SKM-1 (cell line): Measurements from ENCODE around the gene FAM171A2.
"Not testable (repeated sequence)": the region's sequence is repeated elsewhere in the genome, so short reads cannot be mapped to it uniquely, and the experiment has no call there.

Experiments used
- DNase-seq: peaks from one replicate; lab custom pipeline; 2025; ENCODE audit not compliant: unreplicated experiment; lab: John Stamatoyannopoulos, UW

The FAM171A2 gene

GRCh38 chr17:44383861-44384260, 20.2 kb upstream of the FAM171A2 start:
- no peak for DNase-seq

GRCh38 chr17:44383363-44383762, 19.7 kb upstream of the FAM171A2 start:
- DNase-seq = no peak

DNA sequence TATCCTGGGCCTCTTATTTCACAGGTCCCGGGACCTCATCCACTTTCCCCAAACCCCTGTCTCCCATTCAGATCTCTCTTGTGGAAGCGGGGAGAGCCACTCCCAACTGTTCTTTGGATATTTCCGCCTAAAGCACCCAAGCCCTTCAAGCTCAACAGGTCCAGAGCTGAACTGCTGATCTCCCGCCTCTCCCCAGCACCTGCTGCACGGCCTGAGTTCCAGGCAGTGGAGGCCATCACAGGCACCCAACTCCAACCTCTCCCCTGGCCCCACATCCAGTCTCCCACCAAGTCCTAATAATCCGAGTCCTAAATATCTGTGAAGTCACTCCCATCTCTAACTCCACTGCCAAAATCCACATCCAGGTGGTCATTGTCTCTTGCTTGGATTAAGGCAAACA, 19.3 kb upstream of the FAM171A2 start:
- DNase-seq = no peak

GRCh38 chr17:44381810-44382305, 18.2 kb upstream of the FAM171A2 start:
- DNase-seq = no peak

- DNase-seq = no peak
Observed at GRCh38 chr17:44380767-44381166, 17.1 kb upstream of the FAM171A2 start.

DNA sequence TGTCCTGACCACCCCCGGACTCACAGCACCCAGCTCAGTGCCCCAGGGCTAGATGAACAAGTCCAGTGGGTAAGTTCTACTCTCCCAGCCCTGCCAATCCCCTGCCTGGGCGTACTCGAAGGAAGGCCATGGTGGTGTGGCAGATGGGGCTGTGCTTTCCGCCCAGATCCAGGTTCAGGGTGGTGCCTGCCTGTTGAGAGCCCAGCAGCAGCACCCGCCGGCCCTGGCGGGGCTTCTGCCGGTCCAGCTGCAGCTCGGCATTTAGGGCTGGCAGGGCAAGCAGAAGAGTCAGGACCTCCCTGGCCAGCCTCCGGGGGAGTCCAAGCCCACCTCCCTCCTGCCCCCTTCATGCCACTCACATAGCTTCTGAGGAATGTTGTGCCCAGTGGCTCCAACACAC, 16.2 kb upstream of the FAM171A2 start:
- no peak for DNase-seq

- DNase-seq = no peak
Observed at GRCh38 chr17:44378171-44378705, 14.6 kb upstream of the FAM171A2 start.

DNA sequence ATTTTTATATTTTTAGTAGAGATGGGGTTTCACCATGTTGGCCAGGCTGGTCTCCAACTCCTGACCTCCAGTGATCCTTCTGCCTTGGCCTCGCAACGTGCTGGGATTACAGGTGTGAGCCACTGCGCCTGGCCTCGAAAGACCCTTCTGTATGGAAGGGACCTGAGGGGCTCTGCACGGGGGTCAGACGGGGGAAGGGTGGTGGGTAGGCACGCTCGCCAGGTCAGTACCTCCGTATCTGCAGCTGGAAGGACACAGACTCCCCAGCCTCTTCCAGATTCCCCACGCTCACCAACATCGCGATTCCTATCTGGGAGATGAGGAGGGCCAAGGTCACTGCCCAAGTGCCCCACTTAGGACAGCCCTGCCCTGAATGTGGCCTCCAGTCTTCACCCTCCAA, 13.1 kb upstream of the FAM171A2 start:
- DNase-seq = no peak

DNA sequence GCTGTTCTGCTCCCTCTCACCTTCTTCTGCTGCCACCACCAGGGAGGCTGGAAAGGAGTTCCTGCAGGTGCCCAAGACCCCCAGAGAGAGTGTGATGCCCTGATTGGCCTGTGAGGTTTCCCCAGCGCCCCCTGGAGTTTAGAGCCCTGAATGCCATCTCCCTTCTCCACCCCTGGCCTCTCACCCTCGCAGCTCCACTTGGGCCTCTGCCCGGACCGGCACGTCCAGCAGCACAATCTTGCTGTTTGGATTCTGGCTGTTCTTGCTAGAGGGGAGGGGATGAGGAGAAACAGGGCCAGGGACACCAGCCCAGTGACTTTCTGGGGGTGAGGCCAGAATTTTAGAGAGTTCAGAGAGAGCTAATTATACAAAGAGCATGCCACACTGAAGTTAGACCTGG, 12.5 kb upstream of the FAM171A2 start:
- DNase-seq = peak; percentile 18

DNA sequence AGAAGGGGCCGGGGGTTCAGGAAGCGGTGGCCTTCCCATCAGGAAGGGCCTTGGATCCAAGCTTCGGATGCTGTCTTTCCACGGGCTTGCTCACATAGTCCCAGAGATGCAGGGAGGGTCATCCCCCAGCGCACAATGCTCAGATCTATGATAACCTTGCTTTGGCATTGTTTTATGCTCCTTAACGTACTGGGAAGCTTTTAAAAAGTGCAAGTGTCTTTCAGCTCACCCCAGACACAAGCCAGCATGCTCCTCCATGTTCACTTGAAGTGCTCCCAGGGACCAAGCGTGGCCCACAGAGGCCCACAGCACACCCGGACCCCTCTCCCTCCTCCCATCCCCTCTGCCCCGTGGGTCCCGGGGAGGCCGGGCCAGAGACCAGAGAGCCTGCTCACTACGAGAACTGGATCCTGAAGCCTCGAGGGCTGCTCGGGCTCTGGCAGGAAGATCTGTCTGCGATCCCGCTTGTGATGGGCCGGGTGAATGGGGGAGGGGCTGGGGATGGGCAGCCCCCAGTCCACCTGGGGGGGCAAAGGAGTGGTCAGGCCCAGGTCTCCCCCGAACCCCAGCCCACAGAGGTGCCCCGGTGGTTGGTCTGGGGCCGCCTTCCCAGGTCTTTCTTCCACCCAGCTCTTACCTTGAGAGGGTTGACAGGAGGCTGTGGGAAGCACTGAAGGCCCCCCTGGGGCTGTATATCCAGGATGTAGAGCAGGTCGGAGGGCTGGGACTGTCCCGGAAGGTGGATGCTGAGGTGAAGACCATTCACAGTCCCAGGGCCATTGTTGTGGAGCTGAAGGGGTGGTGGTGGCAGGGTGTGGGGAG, 11.8 kb upstream of the FAM171A2 start:
- no peak for DNase-seq

DNA sequence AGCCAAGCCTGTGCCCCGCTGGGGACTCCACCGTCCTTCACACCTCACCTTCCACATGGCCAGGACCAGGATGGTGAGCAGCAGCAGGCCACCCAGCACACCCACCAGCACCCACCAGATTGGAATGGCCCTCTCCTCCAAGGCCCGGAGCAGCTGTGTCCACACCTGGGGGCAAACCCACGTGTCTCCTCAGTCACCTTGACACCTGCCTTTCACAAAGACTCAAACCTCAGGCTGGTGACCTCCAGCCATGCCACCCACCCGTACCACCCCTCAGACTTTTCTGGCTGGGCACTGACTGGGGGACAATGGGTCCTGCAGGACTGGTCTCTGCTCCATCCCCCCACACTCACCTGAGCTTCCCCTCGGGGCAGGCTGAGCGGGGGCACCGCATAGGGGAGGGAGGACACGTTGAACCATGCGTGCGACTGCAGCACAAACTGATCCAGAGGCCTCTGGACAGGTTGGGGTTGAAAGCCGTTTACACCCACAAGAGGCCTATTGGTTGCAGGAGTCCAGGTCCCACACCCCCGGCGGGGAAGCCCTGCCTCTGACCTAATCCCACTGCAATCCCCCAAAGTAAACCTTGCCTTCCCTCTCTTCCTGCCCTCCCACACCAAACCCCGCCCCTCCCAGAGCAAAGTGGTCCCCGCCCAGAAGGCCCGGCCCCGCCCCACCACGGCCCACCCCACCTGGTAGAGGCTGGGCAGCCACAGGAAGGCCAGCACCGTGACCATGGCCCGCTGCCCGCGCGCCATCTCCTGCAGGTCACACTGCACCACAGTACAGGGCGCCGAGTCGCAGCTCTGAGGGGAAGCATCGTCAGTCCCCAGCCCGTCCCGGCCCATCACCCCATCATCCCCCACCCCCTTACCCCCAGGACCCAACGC, 10.9 kb upstream of the FAM171A2 start:
- DNase-seq = no peak

- DNase-seq = no peak
Observed at GRCh38 chr17:44372036-44372435, 8.4 kb upstream of the FAM171A2 start.

GRCh38 chr17:44369414-44370023, 5.9 kb upstream of the FAM171A2 start:
- DNase-seq = not testable (repeated sequence)

DNA sequence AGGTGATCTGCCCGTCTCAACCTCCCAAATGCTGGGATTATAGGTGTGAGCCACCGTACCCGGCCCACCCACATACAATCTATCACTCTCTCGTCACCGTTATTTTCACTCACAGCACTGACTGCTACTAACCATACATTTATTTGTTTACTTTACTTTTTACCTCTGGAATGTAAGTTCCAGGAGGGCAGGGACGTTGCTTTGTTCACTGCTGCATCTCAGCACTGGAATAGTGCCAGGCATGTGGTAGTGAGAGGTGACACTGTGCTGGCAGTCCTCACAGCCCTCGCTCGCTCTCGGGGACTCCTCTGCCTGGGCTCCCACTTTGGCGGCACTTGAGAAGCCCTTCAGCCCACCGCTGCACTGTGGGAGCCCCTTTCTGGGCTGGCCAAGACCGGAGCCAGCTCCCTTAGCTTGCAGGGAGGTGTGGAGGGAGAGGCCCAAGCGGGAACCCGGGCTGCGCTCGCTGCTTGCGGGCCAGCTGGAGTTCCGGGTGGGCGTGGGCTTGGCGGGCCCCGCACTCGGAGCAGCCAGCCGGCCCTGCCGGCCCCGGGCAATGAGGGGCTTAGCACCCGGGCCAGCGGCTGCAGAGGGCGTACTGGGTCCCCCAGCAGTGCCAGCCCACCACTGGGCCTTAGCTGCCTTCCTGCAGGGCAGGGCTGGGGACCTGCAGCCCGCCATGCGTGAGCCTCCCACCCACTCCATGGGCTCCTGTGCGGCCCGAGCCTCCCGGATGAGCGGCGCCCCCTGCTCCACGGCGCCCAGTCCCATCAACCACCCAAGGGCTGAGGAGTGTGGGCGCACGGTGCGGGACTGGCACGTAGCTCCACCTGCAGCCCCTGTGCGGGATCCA, 5.0 kb upstream of the FAM171A2 start:
- DNase-seq = not testable (repeated sequence)

GRCh38 chr17:44367231-44367979, 3.8 kb upstream of the FAM171A2 start:
- no peak for DNase-seq

GRCh38 chr17:44365051-44365450, 1.4 kb upstream of the FAM171A2 start:
- not testable (repeated sequence) for DNase-seq

- no peak for DNase-seq
Observed at GRCh38 chr17:44362949-44363612, 572 bp downstream of the FAM171A2 start.

DNA sequence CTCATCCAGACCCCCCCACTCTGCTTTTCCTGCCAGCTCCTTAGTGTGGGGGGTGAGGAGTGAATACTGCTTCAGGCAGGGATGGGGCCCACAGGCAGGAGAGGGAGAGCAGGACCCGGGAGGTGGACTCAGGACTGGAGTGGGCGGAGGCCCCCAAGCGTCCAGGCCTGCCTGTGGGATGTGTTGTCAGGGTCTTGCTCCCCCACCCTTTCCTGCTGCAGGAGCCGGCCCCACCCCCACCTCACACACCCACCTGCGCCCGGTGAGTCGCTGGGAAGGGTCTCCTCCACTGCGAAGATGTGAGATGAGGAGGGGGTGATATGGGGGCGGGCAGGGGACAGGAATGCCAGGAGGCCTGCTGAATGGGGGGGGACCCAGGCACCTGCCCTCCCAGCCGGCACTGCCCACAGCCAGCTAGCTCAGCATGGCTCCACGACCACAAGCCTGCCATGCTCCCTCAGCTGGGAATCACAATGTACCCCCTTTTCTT, 1.1 kb downstream of the FAM171A2 start:
- DNase-seq = no peak
